ENCODE measurements around the gene ARHGAP35. TPM values are rescaled to one million over a fixed set of nuclear protein-coding genes. Genes with fewer than 3 reads are reported as not detected.
A peak's percentile ranks its signal among the peaks of the same experiment; 100 is the strongest.

The ARHGAP35 gene
- total RNA-seq, 1 experiment from 2014 or later = 23.6 TPM

DNA sequence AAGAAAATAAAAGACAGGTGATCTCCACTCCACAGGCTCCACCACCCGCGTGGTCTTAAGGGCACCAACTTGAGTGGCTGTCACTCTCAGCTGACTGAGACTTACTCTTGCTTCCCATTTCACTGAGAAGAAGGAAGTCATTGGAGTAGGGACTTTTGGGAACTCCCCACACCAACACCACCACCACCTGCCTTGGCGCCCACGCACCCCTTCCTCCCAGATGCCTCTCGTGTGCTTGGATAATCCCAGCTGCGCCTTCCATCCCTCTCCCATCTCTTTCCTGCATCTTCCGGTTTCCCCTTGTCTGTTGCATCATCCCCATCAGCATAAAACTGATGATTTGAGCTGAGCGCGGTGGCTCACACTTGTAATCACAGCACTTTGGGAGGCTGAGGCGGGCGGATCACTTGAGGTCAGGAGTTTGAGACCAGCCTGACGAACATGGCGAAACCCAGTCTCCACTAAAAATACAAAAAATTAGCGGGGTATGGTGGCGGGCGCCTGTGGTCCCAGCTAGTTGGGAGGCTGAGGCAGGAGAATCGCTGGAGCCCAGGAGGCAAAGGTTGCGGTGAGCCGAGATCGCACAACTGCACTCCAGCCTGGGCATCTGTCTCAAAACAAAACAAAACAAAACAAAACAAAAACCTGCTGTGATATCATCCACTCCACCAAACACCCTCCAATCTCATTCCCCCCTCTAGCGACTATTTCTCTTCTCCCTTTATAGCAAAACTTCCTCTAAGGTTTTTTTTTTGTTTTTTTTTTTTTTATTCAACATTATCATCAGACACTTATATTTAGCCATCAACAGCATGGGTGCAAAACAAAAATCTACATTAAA, 35.7 kb upstream of the ARHGAP35 start:
- Histone ChIP-seq H3K4me3 (ENCODE audit: low read length) (no peak overlapping the region), H2AFZ (ENCODE audit: low read length) (no peak overlapping the region), H3K4me1 (ENCODE audit: insufficient read depth, low read length) (peaks cover 25% of the 10 kb centered on the region), H3F3A (ENCODE audit: low read length, unreplicated experiment) (no peaks in the 10 kb centered on the region), H3K9me2 (replicated peaks; ENCODE audit: low read length) (no peaks in the 10 kb centered on the region), H3K9me3 (ENCODE audit: low read length) (no peaks in the 10 kb centered on the region), H3K27ac (ENCODE audit: low read length) (no peak overlapping the region), H3K79me2 (ENCODE audit: low read length) (no peaks in the 10 kb centered on the region), H4K20me1 (ENCODE audit: low read length) (no peaks in the 10 kb centered on the region), H3K36me3 (ENCODE audit: low read depth, low read length) (no peaks in the 10 kb centered on the region), H3K27me3 (ENCODE audit: low read length) (no peaks in the 10 kb centered on the region), H3K9ac (ENCODE audit: low read length) (no peak overlapping the region), H3K4me2 (ENCODE audit: low read length) (peak overlapping the region; percentile 37; the same call in 1 of the 2 replicates)
- DNase-seq = no peak
- intact Hi-C loops (cut with micrococcal nuclease) = loop anchor here (5.0 kb wide), 1 partner anchor 38 kb away; the partner anchor contains the start of gene SLC1A5
- no peak for TF ChIP-seq EZH2 (IDR thresholded peaks at IDR 0.05; ENCODE audit: low read length, unreplicated experiment)
- no peak for TF ChIP-seq EZH2phosphoT487 (IDR thresholded peaks at IDR 0.05; ENCODE audit: borderline replicate concordance, low read length)
- TF ChIP-seq, protein P1, sequence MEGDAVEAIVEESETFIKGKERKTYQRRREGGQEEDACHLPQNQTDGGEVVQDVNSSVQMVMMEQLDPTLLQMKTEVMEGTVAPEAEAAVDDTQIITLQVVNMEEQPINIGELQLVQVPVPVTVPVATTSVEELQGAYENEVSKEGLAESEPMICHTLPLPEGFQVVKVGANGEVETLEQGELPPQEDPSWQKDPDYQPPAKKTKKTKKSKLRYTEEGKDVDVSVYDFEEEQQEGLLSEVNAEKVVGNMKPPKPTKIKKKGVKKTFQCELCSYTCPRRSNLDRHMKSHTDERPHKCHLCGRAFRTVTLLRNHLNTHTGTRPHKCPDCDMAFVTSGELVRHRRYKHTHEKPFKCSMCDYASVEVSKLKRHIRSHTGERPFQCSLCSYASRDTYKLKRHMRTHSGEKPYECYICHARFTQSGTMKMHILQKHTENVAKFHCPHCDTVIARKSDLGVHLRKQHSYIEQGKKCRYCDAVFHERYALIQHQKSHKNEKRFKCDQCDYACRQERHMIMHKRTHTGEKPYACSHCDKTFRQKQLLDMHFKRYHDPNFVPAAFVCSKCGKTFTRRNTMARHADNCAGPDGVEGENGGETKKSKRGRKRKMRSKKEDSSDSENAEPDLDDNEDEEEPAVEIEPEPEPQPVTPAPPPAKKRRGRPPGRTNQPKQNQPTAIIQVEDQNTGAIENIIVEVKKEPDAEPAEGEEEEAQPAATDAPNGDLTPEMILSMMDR (conservative IDR thresholded peaks at IDR 0.05; ENCODE audit: low read depth, low read length) = no peak; the same call in 1 of the 2 replicates
- ATAC-seq = no peak
- BruUV-seq (replicated peaks) = no TSS peak
- ChIA-PET POLR2A (ENCODE audit: unreplicated experiment) (no interaction called here), CTCF (no interaction called here)

DNA sequence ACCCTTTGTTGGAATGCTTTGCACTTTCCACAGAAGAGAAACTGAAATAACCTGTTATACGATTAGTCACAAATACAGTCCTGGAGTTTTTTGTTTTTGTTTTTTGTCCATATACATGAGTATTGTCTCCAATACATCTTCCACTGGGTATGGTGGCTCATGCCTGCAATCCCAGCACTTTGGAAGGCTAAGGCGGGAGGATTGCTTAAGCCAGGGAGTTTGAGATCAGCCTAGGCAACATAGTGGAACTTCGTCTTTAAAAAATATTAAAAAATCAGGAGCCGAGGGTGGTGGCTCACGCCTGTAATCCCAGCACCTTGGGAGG, 35.1 kb upstream of the ARHGAP35 start:
- Histone ChIP-seq H3K36me3 (ENCODE audit: low read depth, low read length) (no peaks in the 10 kb centered on the region), H4K20me1 (ENCODE audit: low read length) (no peaks in the 10 kb centered on the region), H3K9me2 (replicated peaks; ENCODE audit: low read length) (no peaks in the 10 kb centered on the region), H3K9ac (ENCODE audit: low read length) (no peak overlapping the region), H3K4me2 (ENCODE audit: low read length) (peak overlapping the region; percentile 37; the same call in 1 of the 2 replicates), H2AFZ (ENCODE audit: low read length) (no peak overlapping the region), H3F3A (ENCODE audit: low read length, unreplicated experiment) (no peaks in the 10 kb centered on the region), H3K27ac (ENCODE audit: low read length) (no peak overlapping the region), H3K4me3 (ENCODE audit: low read length) (no peak overlapping the region), H3K4me1 (ENCODE audit: insufficient read depth, low read length) (peaks cover 25% of the 10 kb centered on the region), H3K9me3 (ENCODE audit: low read length) (no peaks in the 10 kb centered on the region), H3K27me3 (ENCODE audit: low read length) (no peaks in the 10 kb centered on the region), H3K79me2 (ENCODE audit: low read length) (no peaks in the 10 kb centered on the region)
- CTCF ChIA-PET = no interaction called here
- no TSS peak for BruUV-seq (replicated peaks)
- TF ChIP-seq, protein P1 (conservative IDR thresholded peaks at IDR 0.05; ENCODE audit: low read depth, low read length) = no peak
- no peak for TF ChIP-seq EZH2phosphoT487 (IDR thresholded peaks at IDR 0.05; ENCODE audit: borderline replicate concordance, low read length)
- TF ChIP-seq EZH2 (IDR thresholded peaks at IDR 0.05; ENCODE audit: low read length, unreplicated experiment) = no peak
- POLR2A ChIA-PET (ENCODE audit: unreplicated experiment) = no interaction called here
- intact Hi-C loops (cut with micrococcal nuclease) = loop anchor here (5.0 kb wide), 1 partner anchor 38 kb away; the partner anchor contains the start of gene SLC1A5
- DNase-seq = peak; percentile 69
- ATAC-seq = no peak

DNA sequence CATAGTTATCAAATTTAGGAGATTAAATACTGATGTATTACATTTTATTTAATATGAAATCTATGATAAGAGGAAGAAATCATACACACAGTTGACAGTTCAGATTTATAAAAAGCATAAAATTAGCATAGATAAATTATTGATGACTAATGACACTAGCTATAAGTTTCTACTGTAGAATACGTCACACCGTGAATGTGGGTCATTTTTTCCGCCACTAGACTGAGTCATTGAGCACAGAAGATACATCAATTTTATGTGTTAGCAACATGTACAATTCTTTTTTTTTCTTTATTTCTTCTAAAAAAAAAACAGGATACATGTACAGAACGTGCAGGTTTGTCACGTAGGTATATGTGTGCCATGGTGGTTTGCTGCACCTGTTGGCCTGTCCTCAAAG, 32.3 kb upstream of the ARHGAP35 start:
- no peak overlapping the region for H3K4me2 ChIP-seq (ENCODE audit: low read length)
- no peaks in the 10 kb centered on the region for H3K9me2 ChIP-seq (replicated peaks; ENCODE audit: low read length)
- no peaks in the 10 kb centered on the region for H3K36me3 ChIP-seq (ENCODE audit: low read depth, low read length)
- no peaks in the 10 kb centered on the region for H3K27me3 ChIP-seq (ENCODE audit: low read length)
- ATAC-seq = no peak
- no peak overlapping the region for H3K27ac ChIP-seq (ENCODE audit: low read length)
- ChIA-PET POLR2A (ENCODE audit: unreplicated experiment) (interaction anchor here (0.7 kb wide), 1 partner anchor 12 kb away, joined by 5 read pairs; no protein-coding TSS in a partner anchor), CTCF (interaction anchor here (1.4 kb wide), 1 partner anchor 75 kb away, joined by 4 read pairs; no protein-coding TSS in a partner anchor)
- no peak overlapping the region for H3K4me3 ChIP-seq (ENCODE audit: low read length)
- no peak overlapping the region for H2AFZ ChIP-seq (ENCODE audit: low read length)
- no peaks in the 10 kb centered on the region for H4K20me1 ChIP-seq (ENCODE audit: low read length)
- no peaks in the 10 kb centered on the region for H3F3A ChIP-seq (ENCODE audit: low read length, unreplicated experiment)
- peaks cover 25% of the 10 kb centered on the region for H3K4me1 ChIP-seq (ENCODE audit: insufficient read depth, low read length)
- peak; percentile 7 for DNase-seq
- intact Hi-C loops (cut with micrococcal nuclease) = loop anchor here (5.0 kb wide), 1 partner anchor 41 kb away; the partner anchor contains the start of gene SLC1A5
- no peak overlapping the region for H3K9ac ChIP-seq (ENCODE audit: low read length)
- no peaks in the 10 kb centered on the region for H3K9me3 ChIP-seq (ENCODE audit: low read length)
- TF ChIP-seq EZH2 (IDR thresholded peaks at IDR 0.05; ENCODE audit: low read length, unreplicated experiment) = no peak
- no peak for TF ChIP-seq EZH2phosphoT487 (IDR thresholded peaks at IDR 0.05; ENCODE audit: borderline replicate concordance, low read length)
- TF ChIP-seq, protein P1 (conservative IDR thresholded peaks at IDR 0.05; ENCODE audit: low read depth, low read length) = no peak
- no peaks in the 10 kb centered on the region for H3K79me2 ChIP-seq (ENCODE audit: low read length)
- no TSS peak for BruUV-seq (replicated peaks)
